A673 (cell line): Measurements from ENCODE around the gene SRPRB.

ENCODE experiments used
- CTCF ChIP-seq: fragments of 300-800, 200-600 bp; sonication (generic); conservative IDR thresholded peaks from 2 replicates; pipeline ENCODE4 v1.5.1; 2017; ENCODE audit warnings: low read depth, mild to moderate bottlenecking, antibody characterized with exemption, low read length, moderate library complexity, mixed read lengths
- EZH2 ChIP-seq: fragments of 200-600 bp; sonication (generic); IDR thresholded peaks from 2 replicates; pipeline ENCODE4 v1.6.1; 2017; ENCODE audit warnings: borderline replicate concordance, low read depth, mild to moderate bottlenecking, mixed read lengths, antibody characterized with exemption, low read length; ENCODE audit not compliant: poor library complexity, severe bottlenecking

DNA sequence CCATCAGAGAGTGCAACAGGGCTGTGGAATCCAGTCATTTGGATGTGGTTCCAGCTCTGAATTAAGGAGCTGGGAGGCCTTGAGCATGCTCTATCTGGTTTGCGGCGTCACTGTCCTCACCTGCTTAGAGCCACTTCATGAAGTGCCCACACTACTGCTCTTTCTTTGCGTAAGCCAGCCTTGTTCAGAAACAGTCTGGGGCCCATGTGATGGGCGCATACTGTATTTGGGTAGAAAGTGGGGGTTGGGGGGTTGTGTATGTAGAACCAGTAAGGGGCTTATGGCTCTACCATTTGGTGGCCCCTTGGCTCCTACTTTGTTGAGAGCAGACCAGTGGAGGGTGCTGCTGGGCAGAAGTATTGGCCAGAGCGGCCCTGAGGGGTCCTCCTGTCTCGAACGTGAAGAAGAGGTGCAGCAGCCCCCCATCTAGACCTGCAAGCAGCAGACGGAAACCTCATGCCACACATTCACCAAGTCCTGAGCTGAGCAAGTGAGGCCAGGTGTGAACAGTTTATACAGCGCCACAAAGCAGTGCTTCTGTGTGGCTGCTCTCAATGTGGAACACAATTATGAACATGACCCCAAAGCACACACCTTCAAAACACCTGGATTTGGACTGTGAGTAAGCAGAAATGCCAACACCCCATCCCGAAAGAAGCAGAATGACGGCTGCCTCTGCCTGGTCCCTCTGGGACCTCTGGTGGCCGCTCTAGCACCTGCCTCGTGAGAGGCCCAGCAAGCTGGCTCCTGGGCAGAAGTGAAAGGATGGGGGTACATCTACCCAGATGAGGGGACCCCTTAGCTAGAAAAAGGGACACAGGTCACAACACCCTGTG is 26.6 kb downstream of the SRPRB start:
- no peak for TF ChIP-seq CTCF
- TF ChIP-seq EZH2: no peak
